ENCODE results near the gene RIPK1.

DNA sequence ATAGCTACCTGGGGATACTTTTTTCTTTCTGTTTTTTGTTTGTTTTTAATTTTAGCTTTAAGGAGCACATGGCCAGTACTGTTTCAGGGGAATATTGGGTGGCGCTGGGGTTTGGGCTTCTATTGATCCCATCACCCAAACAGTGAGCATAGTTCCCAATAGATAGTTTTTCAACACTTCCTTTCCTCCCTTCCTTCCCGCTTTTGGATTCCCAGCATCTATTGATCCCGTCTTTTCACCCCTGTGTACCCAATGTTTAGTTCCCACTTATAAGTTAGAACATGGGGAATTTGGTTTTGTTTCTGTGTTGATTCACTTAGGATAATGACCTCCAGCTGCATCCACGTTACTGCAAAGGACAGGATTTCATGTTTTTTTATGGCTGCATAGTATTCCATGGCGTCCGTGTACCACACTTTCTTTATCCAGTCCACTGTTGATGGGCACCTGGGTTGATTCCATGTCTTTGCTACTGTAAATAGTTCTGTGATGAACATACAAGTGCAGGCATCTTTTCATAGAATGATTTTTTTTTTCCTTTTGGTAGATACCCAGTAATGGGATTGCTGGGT lies 48.5 kb upstream of the RIPK1 start:
- TF ChIP-seq, protein P1, sequence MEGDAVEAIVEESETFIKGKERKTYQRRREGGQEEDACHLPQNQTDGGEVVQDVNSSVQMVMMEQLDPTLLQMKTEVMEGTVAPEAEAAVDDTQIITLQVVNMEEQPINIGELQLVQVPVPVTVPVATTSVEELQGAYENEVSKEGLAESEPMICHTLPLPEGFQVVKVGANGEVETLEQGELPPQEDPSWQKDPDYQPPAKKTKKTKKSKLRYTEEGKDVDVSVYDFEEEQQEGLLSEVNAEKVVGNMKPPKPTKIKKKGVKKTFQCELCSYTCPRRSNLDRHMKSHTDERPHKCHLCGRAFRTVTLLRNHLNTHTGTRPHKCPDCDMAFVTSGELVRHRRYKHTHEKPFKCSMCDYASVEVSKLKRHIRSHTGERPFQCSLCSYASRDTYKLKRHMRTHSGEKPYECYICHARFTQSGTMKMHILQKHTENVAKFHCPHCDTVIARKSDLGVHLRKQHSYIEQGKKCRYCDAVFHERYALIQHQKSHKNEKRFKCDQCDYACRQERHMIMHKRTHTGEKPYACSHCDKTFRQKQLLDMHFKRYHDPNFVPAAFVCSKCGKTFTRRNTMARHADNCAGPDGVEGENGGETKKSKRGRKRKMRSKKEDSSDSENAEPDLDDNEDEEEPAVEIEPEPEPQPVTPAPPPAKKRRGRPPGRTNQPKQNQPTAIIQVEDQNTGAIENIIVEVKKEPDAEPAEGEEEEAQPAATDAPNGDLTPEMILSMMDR (IDR thresholded peaks at IDR 0.05; ENCODE audit: insufficient read depth, low read length, poor library complexity, severe bottlenecking) = no peak
- TF ChIP-seq EZH2phosphoT487 (conservative IDR thresholded peaks at IDR 0.05; ENCODE audit: low read length) = no peak

Measured in SU-DHL-6 (cell line).